Breast epithelium (tissue), 3 donors: ENCODE data around the gene DLK1.

Experiments used
- POLR2AphosphoS5 ChIP-seq, 3 donors: sonication (generic); formaldehyde crosslinking; IDR thresholded peaks; one replicate each; pipeline ENCODE4 v1.6.1; 2017; ENCODE audit warnings: antibody characterized with exemption in 3 of 3
- TF ChIP-seq, protein P1 (sequence below), 3 donors: fragments of 450-650 bp; IDR thresholded peaks; one replicate each; pipeline ENCODE4 v1.5.1; 2016 to 2017; ENCODE audit warnings: antibody characterized with exemption in 3 of 3, mild to moderate bottlenecking in 3 of 3, moderate library complexity in 3 of 3

DNA sequence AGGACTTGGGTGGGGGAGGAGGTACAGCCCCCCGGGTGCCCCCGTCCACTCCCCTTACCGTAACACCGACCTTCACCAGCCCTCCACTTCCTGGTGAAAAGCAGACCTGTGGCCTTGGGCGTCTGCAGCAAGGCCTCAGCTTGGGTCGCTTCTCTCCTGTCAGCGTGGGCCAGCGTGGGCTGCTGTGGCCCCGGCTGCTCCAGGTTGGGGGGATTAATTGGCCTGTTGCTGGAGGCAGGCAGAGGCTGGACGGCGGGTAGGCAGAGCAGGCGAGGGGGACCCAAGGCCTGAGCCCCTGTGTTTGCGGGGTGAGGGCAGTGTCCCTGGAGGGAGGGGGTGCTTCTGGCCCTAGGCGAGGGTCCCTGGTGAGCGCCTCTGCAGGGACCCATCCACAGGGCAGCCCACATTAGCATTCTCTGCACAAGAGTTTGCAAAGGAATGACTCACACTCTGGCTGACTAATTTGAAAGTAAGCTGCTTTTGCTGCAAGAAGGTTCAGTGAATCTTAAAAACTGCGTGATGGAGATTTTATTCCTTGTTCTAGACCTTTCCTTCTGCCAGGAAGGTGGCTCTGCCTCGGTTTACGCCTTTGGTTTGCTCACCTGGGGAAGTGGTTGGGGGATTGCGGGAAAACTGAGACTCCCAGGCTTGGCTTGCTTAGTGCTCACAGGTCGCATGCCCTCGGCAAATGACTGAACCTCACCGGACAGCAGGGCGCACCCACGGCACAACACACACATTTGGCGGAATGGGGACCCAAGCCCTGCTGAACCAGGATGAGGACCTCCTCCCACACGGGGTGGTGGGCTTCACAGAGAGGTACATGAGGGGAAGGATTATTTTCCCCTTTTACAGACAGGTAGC, 37.9 kb upstream of the DLK1 start:
- TF ChIP-seq, protein P1, sequence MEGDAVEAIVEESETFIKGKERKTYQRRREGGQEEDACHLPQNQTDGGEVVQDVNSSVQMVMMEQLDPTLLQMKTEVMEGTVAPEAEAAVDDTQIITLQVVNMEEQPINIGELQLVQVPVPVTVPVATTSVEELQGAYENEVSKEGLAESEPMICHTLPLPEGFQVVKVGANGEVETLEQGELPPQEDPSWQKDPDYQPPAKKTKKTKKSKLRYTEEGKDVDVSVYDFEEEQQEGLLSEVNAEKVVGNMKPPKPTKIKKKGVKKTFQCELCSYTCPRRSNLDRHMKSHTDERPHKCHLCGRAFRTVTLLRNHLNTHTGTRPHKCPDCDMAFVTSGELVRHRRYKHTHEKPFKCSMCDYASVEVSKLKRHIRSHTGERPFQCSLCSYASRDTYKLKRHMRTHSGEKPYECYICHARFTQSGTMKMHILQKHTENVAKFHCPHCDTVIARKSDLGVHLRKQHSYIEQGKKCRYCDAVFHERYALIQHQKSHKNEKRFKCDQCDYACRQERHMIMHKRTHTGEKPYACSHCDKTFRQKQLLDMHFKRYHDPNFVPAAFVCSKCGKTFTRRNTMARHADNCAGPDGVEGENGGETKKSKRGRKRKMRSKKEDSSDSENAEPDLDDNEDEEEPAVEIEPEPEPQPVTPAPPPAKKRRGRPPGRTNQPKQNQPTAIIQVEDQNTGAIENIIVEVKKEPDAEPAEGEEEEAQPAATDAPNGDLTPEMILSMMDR (IDR thresholded peaks at IDR 0.05), result no peak
- TF ChIP-seq POLR2AphosphoS5 (IDR thresholded peaks at IDR 0.05), result no peak
